Measurements from ENCODE around the gene UTP20.

UTP20 gene

GRCh38 chr12:101424620-101425019 is 144.7 kb downstream of the UTP20 start:
- FAIRE-seq (no peak), DNase-seq (ENCODE audit: insufficient read length, low spot score) (no peak)

- no peak for DNase-seq (ENCODE audit: insufficient read length, low spot score)
These were observed 150.6 kb downstream of the UTP20 start for GRCh38 chr12:101430456-101430855.

GRCh38 chr12:101436136-101436535 is 156.2 kb downstream of the UTP20 start:
- no peak for FAIRE-seq

More at GRCh38 chr12:101430456-101430855, 150.6 kb downstream of the UTP20 start:
- FAIRE-seq = no peak

More at GRCh38 chr12:101436136-101436535, 156.2 kb downstream of the UTP20 start:
- no peak for DNase-seq (ENCODE audit: insufficient read length, low spot score)
